IPS-NIHi7 (cell line): ENCODE measurements around the gene RPS27.
A peak's percentile ranks its signal among the peaks of the same experiment; 100 is the strongest.
"Not testable (repeated sequence)": the region's sequence is repeated elsewhere in the genome, so short reads cannot be mapped to it uniquely, and the experiment has no call there.

Experiments
- DNase-seq: peaks from one replicate; pipeline ENCODE4 v3.0.0; 2012; ENCODE audit warnings: mixed read lengths; ENCODE audit errors: extremely low spot score

RPS27 gene

DNA sequence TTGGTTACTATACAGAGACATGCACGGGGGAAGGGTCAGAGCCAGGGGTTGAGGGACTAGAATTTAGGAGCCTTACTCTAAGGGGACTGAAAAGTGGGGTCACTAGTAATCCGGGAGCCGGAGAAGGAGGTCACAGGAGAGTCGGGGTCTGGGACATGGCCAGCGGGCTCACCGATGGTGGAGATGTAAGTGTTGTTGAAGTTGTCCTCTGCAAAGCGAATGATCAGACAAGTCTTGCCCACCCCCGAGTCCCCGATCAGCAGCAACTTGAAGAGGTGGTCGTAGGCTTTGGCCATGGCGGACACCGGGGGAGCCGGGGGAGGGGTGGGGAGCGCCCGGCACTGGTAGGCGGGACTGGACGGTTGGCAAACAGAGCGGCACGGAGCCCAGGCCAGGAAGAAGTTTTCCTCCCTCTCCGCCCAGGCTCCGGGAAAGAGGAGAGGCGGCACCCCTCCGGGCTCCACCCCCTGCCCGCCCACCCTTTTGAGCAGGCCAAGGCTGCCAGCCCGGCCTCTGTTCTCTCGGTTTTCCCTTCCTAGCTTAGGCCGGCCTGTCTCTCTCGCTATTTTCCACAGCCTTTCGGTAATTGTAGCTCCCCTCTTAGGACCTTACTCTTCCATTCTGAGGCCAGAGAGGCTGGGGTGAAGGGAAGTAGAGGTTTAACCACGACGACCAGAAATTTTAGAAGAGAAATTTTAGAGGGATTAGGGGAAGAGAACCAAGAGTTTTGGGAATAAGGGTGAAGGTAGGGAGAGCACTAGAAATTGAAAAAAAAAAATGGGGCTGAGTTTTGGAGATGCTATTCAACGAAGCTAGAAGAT is 4.4 kb upstream of the RPS27 start, which contains the start of gene RAB13:
TSS of gene RAB13 (minus strand) at position 399 of the 821 bp plus-strand sequence. CDS start at position 296, 103 bp downstream.
- peak; percentile 93 for DNase-seq

DNA sequence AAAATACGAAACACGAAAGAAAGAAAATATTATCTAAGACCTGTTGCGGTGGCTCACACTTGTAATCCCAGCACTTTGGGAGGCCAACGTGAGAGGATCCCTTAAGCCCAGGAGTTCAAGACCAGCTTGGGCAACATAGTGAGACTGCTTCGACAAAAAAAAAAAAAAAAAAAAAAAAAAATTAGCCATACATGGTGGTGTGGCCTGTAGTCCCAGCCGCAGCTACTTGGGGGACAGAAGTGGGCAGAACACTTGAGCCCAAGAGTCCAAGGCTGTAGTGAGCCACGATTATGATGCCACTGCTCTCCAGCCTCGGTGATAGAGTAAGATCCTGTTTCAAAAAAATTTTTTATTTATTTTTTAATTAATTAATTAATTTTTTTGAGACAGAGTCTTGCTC is 2.9 kb upstream of the RPS27 start:
- no peak for DNase-seq

GRCh38 chr1:153991151-153991630 is 629 bp downstream of the RPS27 start:
- no peak for DNase-seq

- DNase-seq: no peak
Observed at GRCh38 chr1:153991806-153992205, 1.2 kb downstream of the RPS27 start.

- DNase-seq: no peak
Observed at GRCh38 chr1:153995202-153995601, 4.6 kb downstream of the RPS27 start.

DNA sequence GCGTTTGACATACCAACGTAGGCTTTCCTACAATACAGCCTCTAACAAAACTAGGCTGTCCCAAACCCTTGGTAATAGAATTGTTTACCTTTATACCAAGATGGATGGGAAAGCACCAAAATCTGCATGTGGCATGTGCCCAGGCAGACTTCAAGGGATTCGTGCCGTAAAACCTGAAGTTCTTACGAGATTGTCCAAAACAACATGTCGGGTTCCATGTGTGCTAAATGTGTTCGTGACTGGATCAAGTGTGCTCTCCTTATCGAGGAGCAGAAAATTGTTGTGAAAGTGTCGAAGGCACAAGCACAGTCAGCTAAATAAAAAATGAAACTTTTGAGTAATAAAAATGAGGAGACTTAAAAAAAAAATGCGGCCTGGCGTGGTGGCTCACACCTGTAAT is 5.1 kb downstream of the RPS27 start:
- no peak for DNase-seq

DNA sequence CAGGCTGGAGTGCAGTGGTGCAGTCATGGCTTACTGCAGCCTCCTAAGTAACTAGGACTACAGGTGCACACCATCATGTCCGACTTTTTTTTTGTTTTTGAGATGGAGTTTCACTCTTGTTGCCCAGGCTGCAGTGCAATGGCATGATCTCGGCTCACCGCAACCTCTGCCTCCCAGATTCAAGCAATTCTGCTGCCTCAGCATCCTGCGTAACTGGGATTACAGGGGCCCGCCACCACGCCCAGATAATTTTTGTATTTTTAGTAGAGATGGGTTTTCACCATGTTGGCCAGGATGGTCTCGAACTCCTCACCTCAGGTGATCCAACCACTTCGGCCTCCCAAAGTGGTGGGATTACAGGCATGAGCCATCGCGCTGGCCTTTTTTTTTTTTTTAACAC is 6.3 kb downstream of the RPS27 start:
- not testable (repeated sequence) for DNase-seq

DNA sequence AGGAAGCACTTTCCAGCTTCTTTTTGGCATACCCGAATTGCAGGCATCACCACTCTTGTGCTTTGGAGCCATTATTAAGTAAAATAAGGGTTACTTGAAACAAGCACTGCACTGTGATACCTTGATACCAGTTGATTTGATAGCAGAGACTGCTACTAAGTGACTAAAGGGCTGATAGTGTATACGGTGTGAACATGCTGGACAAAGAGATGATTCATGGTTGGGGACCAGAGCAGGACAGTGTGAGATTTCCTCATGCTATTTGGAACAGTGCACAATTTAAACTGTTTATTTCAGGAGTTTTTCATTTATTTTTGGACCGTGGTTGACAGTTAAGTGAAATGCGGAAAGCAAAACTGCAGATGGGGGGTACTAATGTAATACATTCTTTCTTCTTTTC is 9.9 kb downstream of the RPS27 start:
- no peak for DNase-seq

DNA sequence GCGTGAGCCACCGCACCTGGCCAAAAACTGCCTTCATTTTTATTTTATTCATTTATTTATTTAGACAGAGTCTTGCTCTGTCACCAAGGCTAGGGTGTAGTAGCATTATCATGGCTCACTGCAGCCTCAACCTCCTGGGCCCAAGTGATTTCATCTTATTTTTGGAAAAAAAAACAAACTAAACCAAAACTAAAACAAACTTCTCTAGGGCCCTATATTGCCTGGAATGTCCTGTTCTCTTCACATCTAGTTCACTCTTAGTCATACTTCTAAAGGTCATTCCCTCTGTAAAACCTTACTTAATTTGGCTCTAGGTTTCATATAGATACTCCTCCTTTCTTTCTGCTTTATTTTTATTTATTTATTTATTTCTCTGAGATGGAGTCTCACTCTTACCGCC is 15.6 kb downstream of the RPS27 start:
- no peak for DNase-seq

GRCh38 chr1:154012129-154012528 is 21.6 kb downstream of the RPS27 start:
- no peak for DNase-seq

DNA sequence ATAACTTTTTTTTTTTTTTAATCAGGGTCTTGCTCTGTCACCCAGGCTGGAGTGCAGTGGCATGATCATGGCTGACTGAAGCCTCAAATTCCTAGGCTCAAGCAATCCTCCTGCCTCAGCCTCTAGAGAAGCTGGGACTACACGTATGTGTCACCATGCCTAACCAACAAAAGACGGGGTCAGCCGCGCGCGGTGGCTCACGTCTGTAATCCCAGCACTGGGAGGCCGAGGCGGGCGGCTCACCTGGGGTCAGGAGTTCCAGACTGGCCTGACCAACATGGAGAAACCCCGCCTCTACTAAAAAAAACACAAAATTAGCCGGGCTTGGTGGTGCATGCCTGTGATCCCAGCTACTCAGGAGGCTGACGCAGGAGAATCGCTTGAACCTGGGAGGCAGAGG is 22.0 kb downstream of the RPS27 start:
- not testable (repeated sequence) for DNase-seq

DNA sequence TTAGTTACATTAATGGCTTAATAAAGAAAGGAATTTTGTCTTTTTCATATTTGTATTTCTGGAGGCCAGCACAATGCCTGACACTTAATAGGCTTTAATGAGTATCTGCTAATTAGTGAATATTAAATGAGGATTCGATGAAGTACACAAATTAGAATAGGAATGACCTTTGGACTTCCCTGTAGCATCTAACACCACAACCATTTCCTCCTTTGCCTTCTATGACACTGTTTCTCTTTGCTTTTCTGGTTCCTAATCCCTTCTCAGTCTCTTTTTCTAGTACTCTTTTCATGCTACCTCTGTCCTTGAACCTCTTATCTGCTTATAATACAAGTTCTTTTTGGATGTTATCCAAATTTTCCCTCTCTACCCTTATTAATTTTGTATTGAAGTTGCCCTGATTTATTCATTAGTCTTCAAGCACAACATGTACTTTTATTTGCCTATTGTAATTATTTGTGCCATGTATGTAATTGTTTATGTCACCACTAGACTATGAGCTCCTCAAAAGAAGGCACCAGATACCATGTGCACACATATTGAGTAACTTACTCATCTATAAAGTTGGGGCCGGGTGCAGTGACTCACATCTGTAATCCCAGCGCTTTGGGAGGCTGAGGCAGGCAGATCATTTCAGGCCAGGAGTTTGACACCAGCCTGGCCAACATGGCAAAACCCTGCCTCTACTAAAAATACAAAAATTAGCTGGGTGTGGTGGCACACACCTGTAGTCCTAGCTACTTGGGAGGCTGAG is 23.8 kb downstream of the RPS27 start:
- no peak for DNase-seq

DNA sequence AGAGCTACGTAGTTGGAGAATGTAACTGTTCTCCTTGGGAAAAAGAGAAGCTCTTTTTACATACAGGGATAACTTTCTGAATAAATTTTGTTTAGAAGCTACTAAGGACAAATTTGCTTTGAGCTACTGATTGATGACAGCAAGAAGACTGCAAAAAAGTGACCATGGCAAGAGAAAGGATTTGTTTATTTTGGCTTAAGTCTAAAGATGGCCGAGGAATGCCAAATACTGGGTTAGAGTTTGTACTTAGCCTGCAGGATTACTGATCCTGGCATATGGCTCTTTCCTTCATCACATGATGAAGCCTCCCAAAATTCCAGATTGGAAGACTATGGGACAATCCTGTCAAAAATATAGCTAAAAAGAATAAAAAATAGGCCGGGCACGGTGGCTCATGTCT is 28.7 kb downstream of the RPS27 start:
- no peak for DNase-seq

- no peak for DNase-seq
Observed at GRCh38 chr1:154019940-154020339, 29.4 kb downstream of the RPS27 start.

DNA sequence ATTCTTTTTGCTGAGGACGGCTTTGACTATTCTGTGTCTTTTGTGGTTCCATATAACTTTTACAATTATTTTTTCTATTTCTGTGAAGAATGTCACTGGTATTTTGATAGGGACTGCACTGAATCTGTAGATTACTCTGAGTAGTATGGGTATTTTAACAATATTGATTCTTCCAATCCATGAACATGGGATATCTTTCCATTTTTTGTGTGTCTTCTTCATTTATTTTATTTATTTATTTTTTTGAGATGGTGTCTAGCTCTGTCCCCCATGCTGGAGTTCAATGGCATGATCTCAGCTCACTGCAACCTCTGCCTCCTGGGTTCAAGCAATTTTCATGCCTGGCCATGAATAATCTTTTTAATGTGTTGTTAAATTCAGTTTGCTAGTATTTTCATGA is 43.1 kb downstream of the RPS27 start:
- not testable (repeated sequence) for DNase-seq
